Endothelial cell of umbilical vein (primary cell): ENCODE results near the gene WDR5. TPM values are rescaled to one million over a fixed set of nuclear protein-coding genes. Genes with fewer than 3 reads are reported as not detected.

Source experiments
- BruUV-seq: library from RNA; stranded (reverse); fragments of 400-500 nt; replicated peaks from 2 replicates; lab custom pipeline; 2021; lab: Mats Ljungman, UMichigan
- CTCF ChIA-PET: fragments of 300-600, 350-600 bp; sonication (Branson Sonifier 250); formaldehyde crosslinking; loops from one replicate; lab custom pipeline; 2021; ENCODE audit warnings: antibody characterized with exemption, inconsistent platforms; lab: Charles Lee
- POLR2A ChIA-PET: fragments of 300-600, 350-600 bp; sonication (Branson Sonifier 250); formaldehyde crosslinking; loops from one replicate; lab custom pipeline; 2021; ENCODE audit warnings: antibody characterized with exemption, inconsistent platforms; lab: Charles Lee
- DNase-seq: peaks from one replicate; pipeline ENCODE4 v3.0.0-alpha.2; 2011; ENCODE audit warnings: low read depth, low spot score
- FAIRE-seq: peaks from 2 replicates; lab custom pipeline; 2011; peaks lifted over from hg19 to GRCh38; lab: Jason Lieb, UNC
- H2AFZ ChIP-seq: 2 replicates; pipeline ENCODE4 v1.6.0; 2012; ENCODE audit warnings: low read depth, low read length, control low read depth, inconsistent platforms
- H3K27ac ChIP-seq: 2 replicates; pipeline ENCODE4 v1.5.1; 2011; ENCODE audit warnings: low read depth, mild to moderate bottlenecking, control low read depth, low read length, moderate library complexity; ENCODE audit not compliant: insufficient read depth
- H3K27me3 ChIP-seq, 2 experiments: 2 replicates each; pipeline versions ENCODE4 v1.6.0 to v1.6.1; 2011; ENCODE audit warnings: low read length in 2 of 2, mixed read lengths in 1 of 2; ENCODE audit not compliant: control insufficient read depth in 2 of 2, insufficient read depth in 2 of 2
- H3K36me3 ChIP-seq, 2 experiments: 2 replicates in 1 of 2; 3 replicates in 1 of 2; pipeline ENCODE4 v1.5.1; 2011; ENCODE audit warnings: low read length in 2 of 2, mild to moderate bottlenecking in 1 of 2, moderate library complexity in 1 of 2; ENCODE audit not compliant: control insufficient read depth in 2 of 2, insufficient read depth in 2 of 2; ENCODE audit errors: extremely low read depth in 1 of 2
- H3K4me1 ChIP-seq: 3 replicates; pipeline ENCODE4 v1.5.1; 2011; ENCODE audit warnings: mild to moderate bottlenecking, low read length; ENCODE audit not compliant: control insufficient read depth, insufficient read depth; ENCODE audit errors: extremely low read depth
- H3K4me2 ChIP-seq: 2 replicates; pipeline ENCODE4 v1.6.1; 2011; ENCODE audit warnings: low read length, control low read depth, mixed read lengths; ENCODE audit not compliant: insufficient read depth
- H3K4me3 ChIP-seq, 3 experiments: fragments of 200-600 bp in 1 of 3; sonication (generic), shearing (Covaris generic) in 1 of 3; replicated peaks in 1 of 3; 2 replicates each; pipeline ENCODE4 v1.5.1; 2011 to 2016; ENCODE audit warnings: control low read depth in 3 of 3, low read length in 3 of 3, mild to moderate bottlenecking in 2 of 3, inconsistent platforms in 1 of 3, low read depth in 1 of 3, moderate library complexity in 1 of 3; ENCODE audit not compliant: insufficient read depth in 1 of 3
- H3K79me2 ChIP-seq: 2 replicates; pipeline ENCODE4 v1.6.0; 2012; ENCODE audit warnings: low read length, inconsistent platforms; ENCODE audit not compliant: control insufficient read depth, insufficient read depth
- H3K9ac ChIP-seq: replicated peaks from 2 replicates; pipeline ENCODE3; 2011; ENCODE audit warnings: low read length, control low read depth; ENCODE audit not compliant: insufficient read depth; ENCODE audit errors: extremely low read depth
- H3K9me1 ChIP-seq: replicated peaks from 3 replicates; pipeline ENCODE4 v1.6.0; 2011; ENCODE audit warnings: mild to moderate bottlenecking, low read length; ENCODE audit not compliant: control insufficient read depth, insufficient read depth; ENCODE audit errors: extremely low read depth
- H3K9me3 ChIP-seq: replicated peaks from 2 replicates; pipeline ENCODE4 v1.5.1; 2012; ENCODE audit warnings: low read length, inconsistent platforms; ENCODE audit not compliant: control insufficient read depth, insufficient read depth
- H4K20me1 ChIP-seq: replicated peaks from 2 replicates; pipeline ENCODE3; 2011; ENCODE audit warnings: mild to moderate bottlenecking, low read length; ENCODE audit not compliant: control insufficient read depth, insufficient read depth; ENCODE audit errors: extremely low read depth
- EZH2 ChIP-seq: IDR thresholded peaks from 2 replicates; pipeline ENCODE4 v1.6.1; 2012; ENCODE audit warnings: borderline replicate concordance, low read depth, mild to moderate bottlenecking, moderate library complexity, low read length, inconsistent platforms; ENCODE audit not compliant: severe bottlenecking
- POLR2AphosphoS5 ChIP-seq: IDR thresholded peaks from 2 replicates; pipeline ENCODE4 v1.6.1; 2012; ENCODE audit warnings: low read depth, mild to moderate bottlenecking, control low read depth, low read length, moderate library complexity; ENCODE audit not compliant: insufficient read depth
- dilution Hi-C: fragments of 300-500 bp; cut with MboI; formaldehyde crosslinking; loops from one replicate; pipeline ENCODE4 v1.15.0; 2019; ENCODE audit warnings: low sequenced_read_pairs; ENCODE audit not compliant: extremely low pct_ligation_motif_present
- intact Hi-C: fragments of 100-400 bp; cut with micrococcal nuclease; formaldehyde crosslinking; loops from one replicate; pipeline ENCODE4 v1.10.0; 2022
- polyA plus RNA-seq, 4 experiments: library from polyadenylated mRNA; depleted of rRNA in 3 of 4; stranded (reverse) in 3 of 4; unstranded in 1 of 4; fragments of >200 nt; gene quantifications; 2 replicates each; pipeline versions ENCODE4 v1.2.1 to v1.2.3, GENCODE V29; 2011 to 2012; ENCODE audit warnings: missing spikeins in 1 of 4
- total RNA-seq: library from RNA; stranded (reverse); gene quantifications from 2 replicates; pipeline ENCODE4 v1.2.3, GENCODE V29; 2021
- TF ChIP-seq, protein P1 (sequence below): IDR thresholded peaks from 2 replicates; pipeline ENCODE4 v1.6.1; 2011; ENCODE audit not compliant: insufficient read depth, insufficient read length
- TF ChIP-seq, protein P2 (sequence below), 2 donors: IDR thresholded peaks; 1 replicate in 1 of 2; 2 replicates in 1 of 2; pipeline ENCODE4 v1.5.1; 2011; ENCODE audit warnings: low read length in 2 of 2, mild to moderate bottlenecking in 2 of 2, moderate library complexity in 2 of 2, control low read depth in 1 of 2, inconsistent platforms in 1 of 2, low read depth in 1 of 2; ENCODE audit not compliant: insufficient read depth in 1 of 2; ENCODE audit errors: extremely low read depth in 1 of 2

Gene WDR5
- total and polyA plus RNA-seq, 2 donors (not counting 3 experiments of a cell fraction or from before 2014, with no cell fraction given) = 32.1 to 42.5 TPM

DNA sequence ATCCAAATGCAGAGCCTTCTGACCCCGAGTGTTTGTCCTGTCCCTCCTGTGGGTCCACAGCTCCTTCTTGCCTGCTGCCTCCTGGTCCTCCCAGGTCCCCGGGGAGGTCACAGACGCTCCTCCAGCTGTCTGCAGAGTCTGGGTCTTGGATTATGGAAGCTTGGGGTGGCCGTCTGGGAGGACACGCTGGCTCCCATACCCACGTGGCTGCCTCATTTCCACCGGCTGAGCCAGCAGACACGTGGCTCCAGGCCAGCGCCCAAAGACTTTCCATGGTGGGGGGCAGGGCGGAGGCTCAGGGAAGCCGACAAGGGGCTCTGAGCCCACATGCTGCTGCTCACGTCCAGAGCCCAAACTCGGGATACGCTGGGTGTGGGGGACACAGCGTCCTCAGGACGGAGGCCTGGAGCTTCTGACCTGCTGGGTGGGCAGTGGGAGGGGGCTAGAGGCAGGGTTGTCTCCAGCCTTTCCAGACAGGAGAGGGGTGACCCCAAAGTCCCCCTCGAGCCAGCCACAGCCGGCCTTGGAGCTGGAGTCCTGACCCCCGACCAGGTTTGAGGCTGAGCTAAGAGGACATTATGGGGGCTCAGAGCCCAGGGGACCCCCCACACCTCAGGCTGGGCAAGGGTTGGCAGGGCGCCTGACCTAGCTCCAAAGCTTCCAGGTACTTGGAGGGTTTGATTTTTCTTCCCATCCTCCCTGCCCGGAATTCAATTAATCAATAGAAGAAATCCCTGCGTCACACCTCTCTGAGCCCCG lies 52.7 kb downstream of the WDR5 start:
- CTCF ChIA-PET = no interaction called here
- Histone ChIP-seq H2AFZ (no peak overlapping the region), H3K4me1 (no peaks in the 10 kb centered on the region), H3K27me3 (peaks cover 3 to 8% of the 10 kb centered on the region in 2 experiments), H3K36me3 (no peaks in the 10 kb centered on the region), H3K9me3 (no peaks in the 10 kb centered on the region), H3K79me2 (no peaks in the 10 kb centered on the region), H3K4me2 (no peak overlapping the region), H3K4me3 (no peak overlapping the region), H3K9me1 (no peaks in the 10 kb centered on the region), H3K9ac (no peak overlapping the region), H4K20me1 (no peaks in the 10 kb centered on the region), H3K27ac (no peak overlapping the region)
- POLR2A ChIA-PET = no interaction called here
- dilution Hi-C loops (no loop called here), intact Hi-C loops (no loop called here)
- TF ChIP-seq, protein P1, sequence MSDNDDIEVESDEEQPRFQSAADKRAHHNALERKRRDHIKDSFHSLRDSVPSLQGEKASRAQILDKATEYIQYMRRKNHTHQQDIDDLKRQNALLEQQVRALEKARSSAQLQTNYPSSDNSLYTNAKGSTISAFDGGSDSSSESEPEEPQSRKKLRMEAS = peak; percentile 28
- no peak for TF ChIP-seq POLR2AphosphoS5
- BruUV-seq = no TSS peak
- DNase-seq (no peak), FAIRE-seq (no peak)

DNA sequence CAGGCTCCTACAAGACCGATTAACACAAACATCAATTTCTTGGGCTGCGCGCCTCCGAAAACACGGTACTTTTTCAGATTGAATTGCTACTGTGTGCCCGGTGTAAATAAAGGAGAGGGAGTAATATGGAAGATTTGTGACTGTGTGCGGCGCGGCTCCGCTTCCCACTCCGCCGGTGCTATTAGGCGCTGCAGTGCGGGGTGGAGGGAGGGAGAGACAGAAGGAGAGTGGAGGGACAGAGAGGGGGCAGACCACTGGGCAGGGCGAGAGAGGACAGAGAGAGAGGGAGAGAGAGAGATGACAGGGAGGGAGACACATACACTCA lies 53.2 kb downstream of the WDR5 start:
- Histone ChIP-seq H3K4me1 (no peaks in the 10 kb centered on the region), H3K4me2 (no peak overlapping the region), H4K20me1 (no peaks in the 10 kb centered on the region), H3K27ac (no peak overlapping the region), H3K36me3 (no peaks in the 10 kb centered on the region), H2AFZ (no peak overlapping the region), H3K9me3 (no peaks in the 10 kb centered on the region), H3K9ac (no peak overlapping the region), H3K79me2 (no peaks in the 10 kb centered on the region), H3K4me3 (no peak overlapping the region), H3K27me3 (peaks cover 3 to 8% of the 10 kb centered on the region in 2 experiments), H3K9me1 (no peaks in the 10 kb centered on the region)
- dilution Hi-C loops (no loop called here), intact Hi-C loops (no loop called here)
- no peak for FAIRE-seq
- TF ChIP-seq, protein P2, sequence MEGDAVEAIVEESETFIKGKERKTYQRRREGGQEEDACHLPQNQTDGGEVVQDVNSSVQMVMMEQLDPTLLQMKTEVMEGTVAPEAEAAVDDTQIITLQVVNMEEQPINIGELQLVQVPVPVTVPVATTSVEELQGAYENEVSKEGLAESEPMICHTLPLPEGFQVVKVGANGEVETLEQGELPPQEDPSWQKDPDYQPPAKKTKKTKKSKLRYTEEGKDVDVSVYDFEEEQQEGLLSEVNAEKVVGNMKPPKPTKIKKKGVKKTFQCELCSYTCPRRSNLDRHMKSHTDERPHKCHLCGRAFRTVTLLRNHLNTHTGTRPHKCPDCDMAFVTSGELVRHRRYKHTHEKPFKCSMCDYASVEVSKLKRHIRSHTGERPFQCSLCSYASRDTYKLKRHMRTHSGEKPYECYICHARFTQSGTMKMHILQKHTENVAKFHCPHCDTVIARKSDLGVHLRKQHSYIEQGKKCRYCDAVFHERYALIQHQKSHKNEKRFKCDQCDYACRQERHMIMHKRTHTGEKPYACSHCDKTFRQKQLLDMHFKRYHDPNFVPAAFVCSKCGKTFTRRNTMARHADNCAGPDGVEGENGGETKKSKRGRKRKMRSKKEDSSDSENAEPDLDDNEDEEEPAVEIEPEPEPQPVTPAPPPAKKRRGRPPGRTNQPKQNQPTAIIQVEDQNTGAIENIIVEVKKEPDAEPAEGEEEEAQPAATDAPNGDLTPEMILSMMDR (IDR thresholded peaks at IDR 0.05; ENCODE audit: extremely low read depth in 1 of 2, insufficient read depth in 1 of 2, low read depth in 1 of 2, low read length in 2 of 2) = no peak
- TF ChIP-seq EZH2 = peak; percentile 37
- POLR2A ChIA-PET = no interaction called here
- no peak for DNase-seq
- BruUV-seq = no TSS peak
- CTCF ChIA-PET = no interaction called here
